Measurements from ENCODE around the gene P2RX3. TPM values are rescaled to one million over a fixed set of nuclear protein-coding genes. Genes with fewer than 3 reads are reported as not detected.

P2RX3 gene
- total RNA-seq, 2 experiments from 2014 or later, result not detected

DNA sequence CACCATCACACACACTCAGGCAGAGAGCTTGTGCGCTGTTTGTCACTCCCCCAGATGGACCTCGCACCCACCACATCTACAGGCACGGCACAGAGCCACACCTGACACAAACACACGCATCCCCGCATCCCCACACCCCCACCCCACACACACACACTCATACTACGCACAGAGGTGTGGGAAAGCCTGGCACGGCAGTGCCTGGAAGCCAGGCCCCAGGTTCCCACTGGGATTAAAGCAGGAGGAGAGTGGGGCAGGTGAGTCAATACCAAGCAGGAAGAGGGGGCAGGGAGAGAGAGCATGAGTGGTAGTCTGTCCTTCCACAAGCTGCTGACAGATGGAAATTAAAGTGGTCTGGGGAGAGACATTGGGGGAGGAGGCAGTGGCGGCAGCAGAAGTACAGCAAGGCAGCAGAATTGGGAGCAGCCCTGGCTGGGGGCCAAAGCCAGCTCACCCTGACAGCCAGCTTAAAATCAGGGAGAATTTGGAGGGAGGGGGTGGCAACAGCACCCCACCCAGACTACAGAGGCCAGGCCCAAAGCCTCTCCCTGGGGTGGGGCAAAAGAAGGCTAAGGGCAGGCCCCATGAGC is 34.1 kb upstream of the P2RX3 start:
- Mint-ChIP-seq H3K36me3 (ENCODE audit: low read depth) (peaks cover 24% of the 10 kb centered on the region), H3K27ac (no peak overlapping the region), H3K4me1 (ENCODE audit: low read depth) (no peaks in the 10 kb centered on the region), H3K4me3 (no peak overlapping the region), H3K9me3 (ENCODE audit: insufficient read depth) (no peaks in the 10 kb centered on the region), H3K27me3 (ENCODE audit: low read depth) (no peaks in the 10 kb centered on the region)
- ATAC-seq (no peak), DNase-seq (no peak)
- POLR2A ChIA-PET, result no interaction called here
- CTCF ChIA-PET, result no interaction called here

DNA sequence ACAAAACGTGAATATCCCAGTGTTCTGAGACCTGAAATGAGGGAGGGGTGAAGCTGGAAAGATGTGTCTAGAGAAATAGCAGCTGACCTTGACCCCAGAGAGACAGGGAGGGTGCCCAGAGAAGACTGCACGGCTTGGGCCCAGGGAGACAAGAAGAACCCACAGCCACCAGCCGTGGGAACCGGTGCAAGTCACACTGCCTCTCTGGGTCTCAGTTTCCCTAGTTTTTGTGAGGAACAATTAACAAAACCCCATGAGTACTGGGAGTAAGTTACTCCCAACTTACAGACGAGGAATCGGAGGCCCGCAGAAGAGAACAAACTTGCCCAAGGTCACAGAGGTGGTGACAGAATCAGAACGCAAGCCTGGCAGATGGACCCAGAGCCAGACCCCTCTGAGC is 32.6 kb upstream of the P2RX3 start:
- Mint-ChIP-seq H3K9me3 (ENCODE audit: insufficient read depth) (no peaks in the 10 kb centered on the region), H3K27me3 (ENCODE audit: low read depth) (no peaks in the 10 kb centered on the region), H3K27ac (no peak overlapping the region), H3K4me3 (no peak overlapping the region), H3K4me1 (ENCODE audit: low read depth) (peaks cover 4% of the 10 kb centered on the region), H3K36me3 (ENCODE audit: low read depth) (peaks cover 13% of the 10 kb centered on the region)
- ATAC-seq (no peak), DNase-seq (no peak)
- CTCF ChIA-PET, result interaction anchor here (1.2 kb wide), 1 partner anchor 9 kb away, joined by 3 read pairs; no protein-coding TSS in a partner anchor
- POLR2A ChIA-PET, result interaction anchor here (1.1 kb wide), 1 partner anchor 10 kb away, joined by 3 read pairs; no protein-coding TSS in a partner anchor

DNA sequence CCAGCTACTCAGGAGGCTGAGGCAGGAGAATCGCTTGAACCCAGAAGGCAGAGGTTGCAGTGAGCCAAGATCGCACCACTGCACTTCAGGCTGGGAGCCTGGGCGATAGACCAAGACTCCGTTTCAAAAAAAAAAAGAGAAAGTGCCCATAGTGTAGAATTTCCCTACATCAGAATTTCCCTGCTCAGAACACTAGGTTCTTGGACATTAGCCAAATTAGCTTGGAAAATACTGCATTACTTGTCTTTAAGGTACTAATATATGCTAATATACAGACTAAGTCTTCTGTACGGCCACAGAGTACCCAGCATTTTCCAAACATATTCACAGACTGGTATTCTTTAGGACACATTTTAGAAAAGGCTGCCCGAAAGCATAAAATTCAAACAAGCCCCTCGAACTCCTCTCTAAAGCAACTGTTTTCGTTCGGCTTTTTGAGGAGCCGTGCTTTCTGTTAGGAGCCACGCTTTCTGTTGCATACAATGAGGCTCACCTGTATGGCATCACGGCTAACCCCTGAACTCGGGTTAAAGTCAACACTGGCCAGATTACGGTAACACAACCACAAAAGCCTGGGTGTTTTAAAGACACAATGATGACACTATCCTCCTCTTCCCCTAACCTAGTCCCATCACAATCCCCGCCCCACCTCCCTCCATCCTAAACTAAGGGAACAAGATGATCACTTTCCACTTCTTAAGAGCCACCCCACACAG is 31.8 kb upstream of the P2RX3 start:
- DNase-seq (no peak), ATAC-seq (no peak)
- Mint-ChIP-seq H3K4me1 (ENCODE audit: low read depth) (peaks cover 12% of the 10 kb centered on the region), H3K9me3 (ENCODE audit: insufficient read depth) (no peaks in the 10 kb centered on the region), H3K27ac (no peak overlapping the region), H3K36me3 (ENCODE audit: low read depth) (peaks cover 5% of the 10 kb centered on the region), H3K4me3 (no peak overlapping the region), H3K27me3 (ENCODE audit: low read depth) (no peaks in the 10 kb centered on the region)
- ChIA-PET POLR2A (no interaction called here), CTCF (interaction anchor here (0.6 kb wide), 1 partner anchor 56 kb away, joined by 3 read pairs; no protein-coding TSS in a partner anchor)

DNA sequence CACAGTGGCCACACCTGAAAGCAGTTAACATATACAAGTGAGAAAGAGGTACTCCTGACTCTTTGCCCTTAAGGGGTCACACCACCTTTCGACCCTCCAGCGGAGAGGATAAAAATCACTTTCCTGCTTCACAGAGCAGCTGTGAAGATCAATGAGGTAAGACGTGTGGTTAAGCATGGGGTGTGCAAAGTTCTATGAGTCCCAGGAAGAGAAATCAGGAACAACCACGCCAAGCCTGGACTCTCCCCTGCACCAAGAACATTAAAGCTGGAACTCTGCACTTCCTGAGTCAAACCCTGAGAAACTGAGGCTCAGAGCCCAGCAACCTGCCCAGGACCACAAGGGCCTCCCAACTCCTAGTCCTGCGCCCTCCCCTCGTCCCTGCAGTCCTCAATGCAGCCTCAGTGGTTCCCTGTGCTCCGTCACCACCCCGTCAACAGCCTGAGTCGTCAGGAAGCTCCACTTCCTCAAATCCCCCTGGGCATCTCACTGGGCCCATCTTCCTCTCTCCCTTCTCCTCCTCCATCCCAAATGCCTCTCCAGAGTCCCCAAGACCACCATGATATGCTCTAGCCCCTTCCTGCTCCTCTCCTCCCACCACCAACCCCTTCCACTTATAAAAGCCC is 31.1 kb upstream of the P2RX3 start:
- CTCF ChIA-PET, result no interaction called here
- no peak overlapping the region for H3K4me3 Mint-ChIP-seq
- peaks cover 18% of the 10 kb centered on the region for H3K4me1 Mint-ChIP-seq (ENCODE audit: low read depth)
- H3K27ac Mint-ChIP-seq, result no peak overlapping the region
- POLR2A ChIA-PET, result no interaction called here
- H3K27me3 Mint-ChIP-seq (ENCODE audit: low read depth), result no peaks in the 10 kb centered on the region
- no peak for ATAC-seq
- DNase-seq, result no peak
- H3K36me3 Mint-ChIP-seq (ENCODE audit: low read depth), result no peaks in the 10 kb centered on the region
- H3K9me3 Mint-ChIP-seq (ENCODE audit: insufficient read depth), result no peaks in the 10 kb centered on the region

DNA sequence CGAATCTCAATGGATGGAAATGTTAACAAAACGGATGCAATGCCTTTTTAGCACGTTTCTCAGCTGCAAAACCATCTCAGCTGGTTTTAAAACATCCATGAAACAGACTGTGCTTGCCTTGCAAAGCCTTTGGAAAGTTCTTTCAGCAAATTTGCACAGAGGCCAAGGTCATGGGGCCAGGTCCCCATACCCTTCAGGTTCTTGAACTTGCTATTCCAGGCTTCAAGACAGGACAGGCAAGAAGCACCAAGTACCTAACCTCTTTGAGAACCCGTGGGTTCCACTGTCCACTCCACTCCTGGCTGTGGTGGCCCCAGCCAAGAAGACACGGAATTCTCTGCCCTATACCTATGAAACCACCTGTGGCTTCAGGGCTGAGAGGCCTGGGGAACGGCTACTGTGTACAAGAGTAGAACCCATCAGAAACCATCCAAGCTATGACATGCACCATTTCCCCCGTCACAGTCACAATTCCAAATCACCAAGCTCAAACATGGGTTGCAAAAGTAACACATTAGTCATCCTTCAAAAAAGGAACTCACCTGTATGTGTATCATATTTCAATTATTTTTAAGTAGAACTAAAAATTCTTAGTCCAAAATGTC is 30.4 kb upstream of the P2RX3 start:
- Mint-ChIP-seq H3K27ac (no peak overlapping the region), H3K4me1 (ENCODE audit: low read depth) (peaks cover 23% of the 10 kb centered on the region), H3K27me3 (ENCODE audit: low read depth) (no peaks in the 10 kb centered on the region), H3K36me3 (ENCODE audit: low read depth) (peaks cover 3% of the 10 kb centered on the region), H3K4me3 (no peak overlapping the region), H3K9me3 (ENCODE audit: insufficient read depth) (no peaks in the 10 kb centered on the region)
- DNase-seq, result no peak
- CTCF ChIA-PET, result no interaction called here
- no peak for ATAC-seq
- POLR2A ChIA-PET, result no interaction called here

DNA sequence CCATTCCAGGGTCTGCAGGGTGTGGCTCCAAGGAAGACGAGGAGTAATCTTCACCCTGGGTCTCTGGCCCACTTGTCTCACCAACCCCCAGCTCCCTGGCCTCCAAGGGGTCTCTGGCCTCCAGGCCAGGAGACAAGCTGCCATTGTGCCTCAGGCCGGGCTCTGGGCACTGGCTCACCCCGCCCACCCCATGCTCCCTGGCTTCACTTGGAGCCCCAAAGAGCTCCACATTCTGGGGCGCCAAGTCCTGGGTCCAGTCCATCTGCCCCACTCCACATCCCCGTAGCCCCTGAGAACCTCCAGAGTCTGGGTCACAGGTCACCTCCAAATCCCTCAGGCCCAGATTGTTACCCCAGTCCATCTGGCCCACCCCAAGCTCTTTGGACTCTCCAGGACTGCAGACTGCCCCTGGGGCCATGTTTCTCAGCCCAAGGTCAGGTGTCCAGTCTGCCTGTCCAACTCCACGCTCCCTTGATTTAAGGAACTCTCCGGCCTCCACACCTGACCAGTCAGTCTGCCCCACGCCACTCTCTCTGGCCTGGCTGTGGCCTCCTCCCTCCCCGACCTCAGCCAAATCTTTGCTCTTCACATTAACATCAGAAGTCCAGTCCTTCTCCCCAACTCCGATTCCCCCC is 29.6 kb upstream of the P2RX3 start:
- ChIA-PET POLR2A (no interaction called here), CTCF (no interaction called here)
- ATAC-seq (no peak), DNase-seq (no peak)
- no peaks in the 10 kb centered on the region for H3K9me3 Mint-ChIP-seq (ENCODE audit: insufficient read depth)
- no peak overlapping the region for H3K4me3 Mint-ChIP-seq
- H3K36me3 Mint-ChIP-seq (ENCODE audit: low read depth), result peaks cover 3% of the 10 kb centered on the region
- H3K27ac Mint-ChIP-seq, result no peak overlapping the region
- H3K4me1 Mint-ChIP-seq (ENCODE audit: low read depth), result peaks cover 23% of the 10 kb centered on the region
- H3K27me3 Mint-ChIP-seq (ENCODE audit: low read depth), result no peaks in the 10 kb centered on the region

DNA sequence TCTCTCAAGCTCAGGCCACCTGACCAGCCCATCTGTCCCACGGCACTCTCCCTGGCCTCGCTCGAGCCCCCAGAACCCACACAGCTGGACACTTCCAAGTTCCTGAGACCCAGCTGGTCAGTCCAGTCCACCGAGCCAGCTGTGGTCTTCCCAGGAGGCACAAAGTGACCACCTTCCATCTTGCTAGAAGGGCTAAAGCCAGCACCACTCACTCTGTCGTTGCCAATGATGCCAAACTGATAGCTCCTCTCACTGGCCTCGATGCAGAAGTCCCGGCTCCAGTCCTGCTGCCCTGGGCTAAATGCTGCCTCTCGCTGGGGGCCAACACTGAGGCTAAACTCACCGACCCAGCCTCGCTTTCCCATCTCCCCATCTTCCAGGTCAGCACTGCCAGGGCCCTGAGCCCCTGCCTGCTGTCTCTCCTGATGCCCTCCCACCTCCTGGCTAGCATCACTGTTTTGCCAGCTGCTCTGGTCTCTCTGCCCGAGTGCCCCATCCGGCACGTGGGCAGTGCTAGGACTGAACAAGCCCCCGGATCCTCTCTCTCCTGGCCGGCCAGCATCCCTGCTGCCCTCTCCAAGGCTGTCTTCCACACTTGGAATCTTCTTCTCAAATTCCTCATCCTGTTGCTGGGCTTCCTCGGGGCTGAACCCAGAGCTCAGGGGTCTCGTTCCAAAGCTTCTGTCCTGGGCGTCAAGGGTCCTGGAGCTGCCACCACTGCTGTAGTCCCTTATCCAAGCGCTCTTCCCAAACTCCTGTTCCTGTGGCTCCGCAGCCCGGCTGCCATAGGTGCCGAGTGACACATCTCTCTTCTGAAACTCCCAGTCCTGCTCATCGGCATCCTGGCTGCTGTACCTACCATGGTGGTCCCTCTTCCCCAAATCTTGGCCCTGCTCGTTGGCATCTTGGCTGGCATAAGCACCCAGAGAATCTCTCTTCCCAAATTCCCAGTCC is 28.8 kb upstream of the P2RX3 start:
- no peak for DNase-seq
- CTCF ChIA-PET, result no interaction called here
- Mint-ChIP-seq H3K27ac (no peak overlapping the region), H3K36me3 (ENCODE audit: low read depth) (peaks cover 3% of the 10 kb centered on the region), H3K4me3 (no peak overlapping the region), H3K4me1 (ENCODE audit: low read depth) (peaks cover 23% of the 10 kb centered on the region), H3K9me3 (ENCODE audit: insufficient read depth) (no peaks in the 10 kb centered on the region), H3K27me3 (ENCODE audit: low read depth) (no peaks in the 10 kb centered on the region)
- ATAC-seq, result no peak
- POLR2A ChIA-PET, result no interaction called here

DNA sequence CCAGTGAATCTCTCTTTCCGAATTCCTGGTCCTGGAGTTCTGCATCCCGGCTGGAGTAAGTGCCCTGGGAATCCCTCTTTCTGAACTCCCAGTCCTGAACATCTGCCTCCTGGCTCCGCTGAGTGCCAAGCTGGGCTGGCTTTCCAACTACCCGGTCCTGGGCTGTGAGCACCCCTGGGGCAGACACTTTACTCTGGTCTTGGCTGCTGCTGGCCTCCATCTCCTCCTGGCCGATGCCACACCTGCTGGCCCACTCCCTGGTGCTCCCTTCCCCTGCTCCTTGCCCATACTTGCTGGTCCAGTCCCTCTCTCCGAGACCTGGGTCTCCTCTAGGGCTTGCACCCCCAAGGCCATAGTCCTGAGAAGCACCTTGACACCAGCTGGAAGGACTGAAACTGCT is 28.1 kb upstream of the P2RX3 start:
- ATAC-seq, result no peak
- no peaks in the 10 kb centered on the region for H3K27me3 Mint-ChIP-seq (ENCODE audit: low read depth)
- CTCF ChIA-PET, result no interaction called here
- DNase-seq, result no peak
- H3K4me1 Mint-ChIP-seq (ENCODE audit: low read depth), result peaks cover 23% of the 10 kb centered on the region
- H3K27ac Mint-ChIP-seq, result no peak overlapping the region
- no peak overlapping the region for H3K4me3 Mint-ChIP-seq
- no peaks in the 10 kb centered on the region for H3K9me3 Mint-ChIP-seq (ENCODE audit: insufficient read depth)
- H3K36me3 Mint-ChIP-seq (ENCODE audit: low read depth), result peaks cover 3% of the 10 kb centered on the region
- POLR2A ChIA-PET, result no interaction called here

DNA sequence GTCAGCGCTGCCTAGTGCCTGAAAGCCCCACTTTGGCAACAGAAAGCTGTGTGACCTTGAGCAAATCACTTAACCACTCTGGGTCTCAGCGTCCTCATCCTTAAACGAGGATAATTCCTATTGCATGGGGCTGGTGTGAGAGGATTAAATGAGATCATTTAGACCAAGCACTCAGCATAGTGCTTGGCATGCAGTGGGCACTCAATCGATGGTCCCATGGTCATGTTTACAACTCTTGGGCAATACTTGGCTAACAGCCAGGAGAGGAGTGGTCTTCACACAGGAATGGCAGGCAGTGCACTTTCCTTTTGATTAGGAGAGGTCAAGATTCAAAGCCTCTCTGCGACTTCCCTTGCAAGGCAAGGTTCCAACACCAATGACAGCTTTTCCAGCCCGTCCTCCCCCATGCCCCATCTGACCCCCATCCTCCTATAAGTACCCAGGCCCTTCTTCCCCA is 27.5 kb upstream of the P2RX3 start:
- no peaks in the 10 kb centered on the region for H3K27me3 Mint-ChIP-seq (ENCODE audit: low read depth)
- H3K36me3 Mint-ChIP-seq (ENCODE audit: low read depth), result peaks cover 3% of the 10 kb centered on the region
- no peak for ATAC-seq
- H3K27ac Mint-ChIP-seq, result peak overlapping the region; percentile 70
- DNase-seq, result no peak
- H3K4me3 Mint-ChIP-seq, result peak overlapping the region; percentile 70
- H3K9me3 Mint-ChIP-seq (ENCODE audit: insufficient read depth), result no peaks in the 10 kb centered on the region
- peaks cover 23% of the 10 kb centered on the region for H3K4me1 Mint-ChIP-seq (ENCODE audit: low read depth)
- CTCF ChIA-PET, result interaction anchor here (1.9 kb wide), 1 partner anchor 15 kb away, joined by 13 read pairs; the partner anchor contains the start of gene TNKS1BP1
- POLR2A ChIA-PET, result interaction anchor here (0.7 to 1.9 kb wide), 2 partner anchors 15 to 22 kb away, joined by 3 to 10 read pairs; partner anchors contain the start of gene TNKS1BP1

DNA sequence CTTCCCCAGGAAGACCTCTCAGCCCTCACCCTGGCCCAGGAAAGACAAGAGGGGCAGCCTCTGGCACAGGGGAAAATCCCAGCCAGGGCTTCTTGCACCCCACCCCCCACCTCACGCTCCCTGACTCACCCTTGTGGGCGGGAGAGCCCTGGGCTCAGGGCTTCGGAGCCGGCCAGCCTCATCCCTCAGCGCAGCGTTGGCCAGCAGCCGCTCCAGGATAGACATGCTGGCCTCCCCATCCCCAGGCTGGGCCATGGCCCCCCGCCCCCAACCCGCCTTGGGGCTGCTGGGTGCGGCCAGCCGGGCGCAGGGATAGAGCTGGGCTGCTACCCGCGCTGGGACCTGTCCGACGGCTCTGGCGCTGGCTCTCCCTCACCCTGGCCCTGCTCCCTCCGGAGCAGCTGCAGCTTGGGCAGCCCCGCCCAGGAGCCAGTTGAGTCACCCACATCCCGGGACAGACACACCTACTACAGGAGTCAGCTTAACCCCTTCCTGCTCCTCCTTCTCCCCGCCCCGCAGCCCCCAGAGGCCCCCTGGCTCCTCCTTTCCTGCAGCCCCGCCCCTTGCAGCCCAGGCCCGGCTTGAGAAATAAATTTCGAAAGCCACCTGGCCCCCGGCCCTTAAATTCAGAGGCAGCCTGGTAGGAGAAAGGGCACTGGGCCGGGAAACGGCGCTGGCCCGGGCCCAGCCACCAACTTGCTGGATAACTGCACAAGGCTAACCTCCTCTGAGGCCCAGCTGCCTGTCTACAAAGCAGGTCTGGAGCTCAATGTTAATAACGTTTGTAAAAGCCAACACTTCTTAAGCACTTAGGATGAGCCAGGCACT is 26.8 kb upstream of the P2RX3 start:
- no peaks in the 10 kb centered on the region for H3K9me3 Mint-ChIP-seq (ENCODE audit: insufficient read depth)
- ATAC-seq, result peak; percentile 97
- POLR2A ChIA-PET, result interaction anchor here (0.7 to 1.9 kb wide), 3 partner anchors 14 to 24 kb away, joined by 3 to 10 read pairs (median 5); partner anchors contain the start of genes SSRP1 and TNKS1BP1
- H3K27ac Mint-ChIP-seq, result peak overlapping the region; percentile 70
- peaks cover 3% of the 10 kb centered on the region for H3K36me3 Mint-ChIP-seq (ENCODE audit: low read depth)
- CTCF ChIA-PET, result interaction anchor here (0.7 to 1.9 kb wide), 4 partner anchors 15 to 147 kb away, joined by 3 to 13 read pairs (median 4); partner anchors contain the start of gene TNKS1BP1
- peak; percentile 90 for DNase-seq
- H3K4me1 Mint-ChIP-seq (ENCODE audit: low read depth), result peaks cover 23% of the 10 kb centered on the region
- peak overlapping the region; percentile 70 for H3K4me3 Mint-ChIP-seq
- no peaks in the 10 kb centered on the region for H3K27me3 Mint-ChIP-seq (ENCODE audit: low read depth)
